OCI-LY3 (cell line): Measurements from ENCODE around the gene ZSWIM6.

Experiments used
- EZH2phosphoT487 ChIP-seq: fragments of 200-600 bp; shearing (Covaris generic); IDR thresholded peaks from 2 replicates; pipeline ENCODE4 v1.6.1; 2018; ENCODE audit warnings: antibody characterized with exemption, mixed run types, low read depth
- TF ChIP-seq, protein P1 (sequence below): fragments of 200-600, 300-600 bp; sonication (generic); IDR thresholded peaks from 2 replicates; pipeline ENCODE4 v1.5.1; 2014; ENCODE audit warnings: antibody characterized with exemption, low read length, low read depth

DNA sequence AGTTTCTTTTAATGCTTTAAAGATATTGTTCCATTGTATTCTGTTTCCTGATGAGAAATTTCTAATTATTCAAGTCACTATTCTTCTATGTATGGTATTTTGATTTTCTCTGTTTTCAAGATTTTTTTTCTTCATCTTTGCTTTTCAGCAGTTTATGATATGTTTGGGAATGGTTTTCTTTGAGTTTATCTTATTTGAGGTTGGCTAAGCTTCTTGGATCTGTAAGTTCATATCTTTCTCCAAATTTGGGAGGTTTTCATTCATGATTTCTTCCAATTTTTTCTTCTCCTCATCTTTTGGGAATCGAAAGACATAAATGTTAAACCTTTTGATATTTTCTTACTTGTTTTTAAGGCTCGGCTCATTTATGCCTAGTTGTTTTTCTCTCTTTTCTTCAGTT lies 184.9 kb downstream of the ZSWIM6 start:
- TF ChIP-seq, protein P1, sequence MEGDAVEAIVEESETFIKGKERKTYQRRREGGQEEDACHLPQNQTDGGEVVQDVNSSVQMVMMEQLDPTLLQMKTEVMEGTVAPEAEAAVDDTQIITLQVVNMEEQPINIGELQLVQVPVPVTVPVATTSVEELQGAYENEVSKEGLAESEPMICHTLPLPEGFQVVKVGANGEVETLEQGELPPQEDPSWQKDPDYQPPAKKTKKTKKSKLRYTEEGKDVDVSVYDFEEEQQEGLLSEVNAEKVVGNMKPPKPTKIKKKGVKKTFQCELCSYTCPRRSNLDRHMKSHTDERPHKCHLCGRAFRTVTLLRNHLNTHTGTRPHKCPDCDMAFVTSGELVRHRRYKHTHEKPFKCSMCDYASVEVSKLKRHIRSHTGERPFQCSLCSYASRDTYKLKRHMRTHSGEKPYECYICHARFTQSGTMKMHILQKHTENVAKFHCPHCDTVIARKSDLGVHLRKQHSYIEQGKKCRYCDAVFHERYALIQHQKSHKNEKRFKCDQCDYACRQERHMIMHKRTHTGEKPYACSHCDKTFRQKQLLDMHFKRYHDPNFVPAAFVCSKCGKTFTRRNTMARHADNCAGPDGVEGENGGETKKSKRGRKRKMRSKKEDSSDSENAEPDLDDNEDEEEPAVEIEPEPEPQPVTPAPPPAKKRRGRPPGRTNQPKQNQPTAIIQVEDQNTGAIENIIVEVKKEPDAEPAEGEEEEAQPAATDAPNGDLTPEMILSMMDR: no peak
- TF ChIP-seq EZH2phosphoT487: no peak
